Stimulated activated CD8-positive, alpha-beta memory T cell treated with anti-CD3 and anti-CD28 coated beads, Interleukin-12 subunit alpha, Interleukin-12 subunit beta, amount 100 ng/mL, for 24 hours (primary cell): Measurements from ENCODE around the gene WDR43.

Experiments used
- DNase-seq: peaks from one replicate; pipeline ENCODE4 v3.0.0-alpha.2; 2020; ENCODE audit errors: extremely low read depth

Gene WDR43

GRCh38 chr2:28894470-28895188, at the start of gene WDR43:
Gene WDR43, plus strand, starts transcription at chr2:28894667. Its CDS starts 32 bp downstream, at chr2:28894699.
- peak; percentile 88 for DNase-seq

GRCh38 chr2:28855193-28855592, 39.3 kb upstream of the WDR43 start:
- DNase-seq: no peak

GRCh38 chr2:28855977-28856376, 38.5 kb upstream of the WDR43 start:
- no peak for DNase-seq

GRCh38 chr2:28868611-28869010, 25.9 kb upstream of the WDR43 start:
- no peak for DNase-seq

- DNase-seq: no peak
Measured at GRCh38 chr2:28869494-28870145, 24.8 kb upstream of the WDR43 start.

- DNase-seq: peak; percentile 97
Measured at GRCh38 chr2:28870146-28870891, 24.1 kb upstream of the WDR43 start, which contains the start of gene TRMT61B. Gene TRMT61B, minus strand, starts transcription at chr2:28870309. Its CDS starts 32 bp downstream, at chr2:28870277.

GRCh38 chr2:28871620-28872019, 22.8 kb upstream of the WDR43 start:
- DNase-seq: no peak

GRCh38 chr2:28880193-28880592, 14.3 kb upstream of the WDR43 start:
- DNase-seq: no peak

GRCh38 chr2:28893488-28893887, 979 bp upstream of the WDR43 start:
- no peak for DNase-seq

- no peak for DNase-seq
Measured at GRCh38 chr2:28895189-28895893, 874 bp downstream of the WDR43 start.

GRCh38 chr2:28896906-28897305, 2.4 kb downstream of the WDR43 start:
- no peak for DNase-seq

GRCh38 chr2:28898048-28898447, 3.6 kb downstream of the WDR43 start:
- no peak for DNase-seq

GRCh38 chr2:28901202-28901601, 6.7 kb downstream of the WDR43 start:
- no peak for DNase-seq

GRCh38 chr2:28901841-28902240, 7.4 kb downstream of the WDR43 start:
- DNase-seq: no peak

- DNase-seq: no peak
Measured at GRCh38 chr2:28902584-28902983, 8.1 kb downstream of the WDR43 start.

- DNase-seq: no peak
Measured at GRCh38 chr2:28904295-28904694, 9.8 kb downstream of the WDR43 start.

- no peak for DNase-seq
Measured at GRCh38 chr2:28904802-28905457, 10.5 kb downstream of the WDR43 start.

GRCh38 chr2:28905533-28905932, 11.1 kb downstream of the WDR43 start:
- no peak for DNase-seq

GRCh38 chr2:28906376-28906775, 11.9 kb downstream of the WDR43 start:
- DNase-seq: no peak

- no peak for DNase-seq
Measured at GRCh38 chr2:28906821-28907220, 12.4 kb downstream of the WDR43 start.

- no peak for DNase-seq
Measured at GRCh38 chr2:28908172-28908571, 13.7 kb downstream of the WDR43 start.
